Trophoblast cell (in vitro differentiated cells and primary cell): Measurements from ENCODE around the gene PLA2G7.

ENCODE experiments used
- DNase-seq, 2 donors: peaks; one replicate each; pipeline ENCODE4 v3.0.0-alpha.2; 2016
- H2AFZ ChIP-seq: 2 replicates; pipeline ENCODE4 v1.6.1; 2013; ENCODE audit warnings: low read length, moderate library complexity, mild to moderate bottlenecking; ENCODE audit not compliant: insufficient read depth, poor library complexity
- H2AK5ac ChIP-seq: 2 replicates; pipeline ENCODE4 v1.6.1; 2013; ENCODE audit warnings: mild to moderate bottlenecking, low read length
- H2BK120ac ChIP-seq: 2 replicates; pipeline ENCODE4 v1.6.1; 2013; ENCODE audit warnings: low read length, mild to moderate bottlenecking, moderate library complexity; ENCODE audit not compliant: insufficient read depth, poor library complexity
- H2BK12ac ChIP-seq: 2 replicates; pipeline ENCODE4 v1.6.1; 2013; ENCODE audit warnings: mild to moderate bottlenecking, low read length, moderate library complexity
- H2BK5ac ChIP-seq: 2 replicates; pipeline ENCODE4 v1.6.1; 2013; ENCODE audit warnings: low read length, low read depth, moderate library complexity, mild to moderate bottlenecking; ENCODE audit not compliant: poor library complexity
- H3K14ac ChIP-seq: 2 replicates; pipeline ENCODE4 v1.6.1; 2013; ENCODE audit warnings: mild to moderate bottlenecking, low read length
- H3K18ac ChIP-seq: 2 replicates; pipeline ENCODE4 v1.6.1; 2013; ENCODE audit warnings: mild to moderate bottlenecking, low read length
- H3K23ac ChIP-seq: 2 replicates; pipeline ENCODE4 v1.6.1; 2013; ENCODE audit warnings: low read length
- H3K27ac ChIP-seq: 2 replicates; pipeline ENCODE4 v1.5.1; 2013; ENCODE audit warnings: low read depth, mild to moderate bottlenecking, inconsistent platforms, low read length, moderate library complexity
- H3K27me3 ChIP-seq: 2 replicates; pipeline ENCODE4 v1.6.1; 2013; ENCODE audit warnings: inconsistent platforms, mild to moderate bottlenecking, low read length, moderate library complexity; ENCODE audit not compliant: insufficient read depth
- H3K36me3 ChIP-seq, 2 experiments: 1 replicate in 1 of 2; 2 replicates in 1 of 2; pipeline ENCODE4 v1.6.1; 2013; ENCODE audit warnings: low read length in 2 of 2, mild to moderate bottlenecking in 2 of 2, moderate library complexity in 1 of 2; ENCODE audit not compliant: insufficient read depth in 2 of 2, control insufficient read depth in 1 of 2
- H3K4ac ChIP-seq: 2 replicates; pipeline ENCODE4 v1.6.1; 2013; ENCODE audit warnings: low read depth, mild to moderate bottlenecking, low read length, moderate library complexity
- H3K4me1 ChIP-seq, 2 experiments: 1 replicate in 1 of 2; 2 replicates in 1 of 2; pipeline ENCODE4 v1.6.1; 2013; ENCODE audit warnings: low read length in 2 of 2, mild to moderate bottlenecking in 2 of 2, moderate library complexity in 1 of 2; ENCODE audit not compliant: insufficient read depth in 2 of 2, control insufficient read depth in 1 of 2
- H3K4me2 ChIP-seq: 2 replicates; pipeline ENCODE4 v1.6.1; 2013; ENCODE audit warnings: inconsistent platforms, mild to moderate bottlenecking, low read length, moderate library complexity
- H3K4me3 ChIP-seq: 2 replicates; pipeline ENCODE4 v1.5.1; 2013; ENCODE audit warnings: mild to moderate bottlenecking, low read depth, low read length, inconsistent platforms
- H3K79me1 ChIP-seq: one replicate; pipeline ENCODE4 v1.6.1; 2013; ENCODE audit warnings: low read length
- H3K79me2 ChIP-seq: 2 replicates; pipeline ENCODE4 v1.6.1; 2013; ENCODE audit warnings: low read length, mild to moderate bottlenecking; ENCODE audit not compliant: control insufficient read depth, insufficient read depth, poor library complexity
- H3K9ac ChIP-seq: 2 replicates; pipeline ENCODE4 v1.6.1; 2013; ENCODE audit warnings: mild to moderate bottlenecking, low read length
- H3K9me3 ChIP-seq: 2 replicates; pipeline ENCODE4 v1.6.1; 2013; ENCODE audit warnings: low read depth, mild to moderate bottlenecking, control low read depth, inconsistent platforms, low read length; ENCODE audit not compliant: insufficient read depth
- H4K12ac ChIP-seq: 2 replicates; pipeline ENCODE4 v1.6.1; 2013; ENCODE audit warnings: low read depth, mild to moderate bottlenecking, low read length, moderate library complexity
- H4K8ac ChIP-seq: 2 replicates; pipeline ENCODE4 v1.6.1; 2013; ENCODE audit warnings: low read depth, mild to moderate bottlenecking, low read length, moderate library complexity
- H4K91ac ChIP-seq: one replicate; pipeline ENCODE4 v1.6.1; 2013; ENCODE audit warnings: low read depth, mild to moderate bottlenecking, low read length, moderate library complexity
- WGBS: extraction: QIAGEN DNeasy Blood & Tissue Kit; methylation state at CpG from one replicate; pipeline ENCODE4 v1.1.7; 2013; ENCODE audit warnings: missing lambda C conversion rate; ENCODE audit not compliant: insufficient read length, insufficient coverage; ENCODE audit errors: extremely low coverage; 5-methylcytosine and 5-hydroxymethylcytosine counted together

The PLA2G7 gene

DNA sequence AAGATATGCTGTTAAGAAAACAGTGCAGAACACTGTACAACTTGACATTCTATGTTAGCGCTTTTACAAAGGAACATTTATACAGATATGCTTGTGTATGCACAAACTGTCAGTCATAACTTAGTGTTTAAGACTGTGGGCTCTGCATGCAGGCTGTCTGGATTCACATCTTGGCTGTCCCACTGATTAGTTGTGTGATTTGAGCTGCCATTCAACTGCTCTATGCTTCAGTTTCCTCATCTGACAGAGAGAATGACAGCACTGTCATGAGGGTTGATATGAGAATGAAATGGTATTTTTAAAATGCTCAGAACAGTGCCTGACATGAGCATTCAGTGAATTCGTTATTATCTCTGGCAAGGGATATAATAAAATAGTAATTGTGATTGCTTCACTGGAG lies 73.7 kb downstream of the PLA2G7 start:
- WGBS, result no CpG with 5 or more reads among the region's 2 CpGs
- Histone ChIP-seq H3K79me1 (no peaks in the 10 kb centered on the region), H3K4me3 (no peak overlapping the region), H3K36me3 (no peaks in the 10 kb centered on the region), H3K23ac (no peak overlapping the region), H3K9me3 (no peaks in the 10 kb centered on the region), H3K79me2 (no peaks in the 10 kb centered on the region), H2BK5ac (no peak overlapping the region), H3K18ac (no peak overlapping the region), H3K27me3 (no peaks in the 10 kb centered on the region), H3K9ac (no peak overlapping the region), H3K4me1 (no peaks in the 10 kb centered on the region), H3K27ac (no peak overlapping the region), H2AK5ac (no peak overlapping the region), H4K8ac (no peak overlapping the region), H2BK120ac (no peak overlapping the region), H3K4ac (no peak overlapping the region), H3K4me2 (no peak overlapping the region), H3K14ac (no peak overlapping the region), H4K91ac (no peak overlapping the region), H4K12ac (no peak overlapping the region), H2BK12ac (no peak overlapping the region), H2AFZ (no peak overlapping the region)
- DNase-seq, result no peak

DNA sequence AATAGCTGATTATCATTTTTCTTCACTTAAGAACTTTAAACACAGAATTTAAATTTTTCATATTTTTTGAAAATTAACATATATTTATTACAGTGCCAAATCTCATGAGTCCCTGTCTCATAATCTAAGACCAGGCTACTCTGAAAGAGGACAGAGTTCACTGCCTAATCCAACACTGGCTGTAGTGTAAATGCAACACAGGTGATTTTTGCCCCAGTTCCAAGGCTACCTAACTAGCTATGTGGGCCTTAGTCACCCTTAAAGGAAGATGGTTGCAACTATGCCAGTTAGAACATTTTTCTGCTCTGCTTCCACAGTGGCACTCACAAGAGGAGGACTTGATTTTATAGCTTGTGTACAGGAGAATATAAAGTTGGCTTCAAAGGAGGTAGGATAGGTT lies 77.5 kb downstream of the PLA2G7 start:
- Histone ChIP-seq H2BK120ac (no peak overlapping the region), H3K79me2 (no peaks in the 10 kb centered on the region), H3K4ac (no peak overlapping the region), H2BK5ac (no peak overlapping the region), H2AFZ (no peak overlapping the region), H3K9ac (no peak overlapping the region), H3K36me3 (no peaks in the 10 kb centered on the region), H2AK5ac (no peak overlapping the region), H3K23ac (no peak overlapping the region), H3K4me3 (no peak overlapping the region), H3K14ac (no peak overlapping the region), H4K12ac (no peak overlapping the region), H3K4me2 (no peak overlapping the region), H4K91ac (no peak overlapping the region), H4K8ac (no peak overlapping the region), H3K27ac (no peak overlapping the region), H2BK12ac (no peak overlapping the region), H3K27me3 (peaks cover 3% of the 10 kb centered on the region), H3K4me1 (peaks cover 0 to 4% of the 10 kb centered on the region in 2 experiments), H3K9me3 (no peaks in the 10 kb centered on the region), H3K79me1 (no peaks in the 10 kb centered on the region), H3K18ac (no peak overlapping the region)
- no peak for DNase-seq

DNA sequence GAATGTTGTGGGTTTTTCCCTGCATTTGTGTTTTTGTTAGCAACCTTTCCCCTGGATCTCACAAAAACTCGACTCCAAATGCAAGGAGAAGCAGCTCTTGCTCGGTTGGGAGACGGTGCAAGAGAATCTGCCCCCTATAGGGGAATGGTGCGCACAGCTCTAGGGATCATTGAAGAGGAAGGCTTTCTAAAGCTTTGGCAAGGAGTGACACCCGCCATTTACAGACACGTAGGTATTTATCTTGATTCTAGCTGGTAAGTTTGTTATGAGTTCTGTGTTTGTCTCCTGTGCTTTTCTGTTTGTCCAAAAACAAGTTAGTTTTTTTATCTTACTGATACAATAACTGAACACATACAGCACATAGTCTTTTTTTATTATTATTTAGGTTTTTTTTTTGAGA lies 79.4 kb downstream of the PLA2G7 start:
- H4K91ac ChIP-seq, result no peak overlapping the region
- H3K79me2 ChIP-seq, result peaks cover 2% of the 10 kb centered on the region
- H4K12ac ChIP-seq, result no peak overlapping the region
- no peaks in the 10 kb centered on the region for H3K36me3 ChIP-seq
- no peak overlapping the region for H2BK120ac ChIP-seq
- no peak overlapping the region for H3K4me2 ChIP-seq
- peak; percentile 46 to 77 for DNase-seq
- H3K4me1 ChIP-seq, result peaks cover 0 to 4% of the 10 kb centered on the region in 2 experiments
- H3K9ac ChIP-seq, result no peak overlapping the region
- whole genome bisulfite sequencing, result no CpG with 5 or more reads among the region's 6 CpGs
- H3K18ac ChIP-seq, result no peak overlapping the region
- H3K14ac ChIP-seq, result no peak overlapping the region
- no peak overlapping the region for H2BK5ac ChIP-seq
- no peak overlapping the region for H3K27ac ChIP-seq
- no peak overlapping the region for H3K4ac ChIP-seq
- H3K4me3 ChIP-seq, result no peak overlapping the region
- H4K8ac ChIP-seq, result no peak overlapping the region
- no peaks in the 10 kb centered on the region for H3K79me1 ChIP-seq
- H3K27me3 ChIP-seq, result peaks cover 3% of the 10 kb centered on the region
- H2AFZ ChIP-seq, result no peak overlapping the region
- H3K23ac ChIP-seq, result no peak overlapping the region
- H2AK5ac ChIP-seq, result no peak overlapping the region
- H3K9me3 ChIP-seq, result no peaks in the 10 kb centered on the region
- no peak overlapping the region for H2BK12ac ChIP-seq
